Activated naive CD8-positive, alpha-beta T cell (primary cell): ENCODE measurements around the gene U2AF2.

Experiments used
- H3K27ac Mint-ChIP-seq: one replicate; pipeline ENCODE4 v1.8.0; 2021; ENCODE audit warnings: mixed read lengths
- H3K27me3 Mint-ChIP-seq: one replicate; pipeline ENCODE4 v1.8.0; 2021; ENCODE audit warnings: mixed read lengths
- H3K36me3 Mint-ChIP-seq: one replicate; pipeline ENCODE4 v1.8.0; 2021; ENCODE audit warnings: mixed read lengths
- H3K4me1 Mint-ChIP-seq: one replicate; pipeline ENCODE4 v1.8.0; 2021; ENCODE audit warnings: low read depth, mixed read lengths
- H3K4me3 Mint-ChIP-seq: one replicate; pipeline ENCODE4 v1.8.0; 2021; ENCODE audit warnings: mild to moderate bottlenecking, mixed read lengths
- H3K9me3 Mint-ChIP-seq: one replicate; pipeline ENCODE4 v1.8.0; 2021; ENCODE audit warnings: low read depth, mixed read lengths

Gene U2AF2

DNA sequence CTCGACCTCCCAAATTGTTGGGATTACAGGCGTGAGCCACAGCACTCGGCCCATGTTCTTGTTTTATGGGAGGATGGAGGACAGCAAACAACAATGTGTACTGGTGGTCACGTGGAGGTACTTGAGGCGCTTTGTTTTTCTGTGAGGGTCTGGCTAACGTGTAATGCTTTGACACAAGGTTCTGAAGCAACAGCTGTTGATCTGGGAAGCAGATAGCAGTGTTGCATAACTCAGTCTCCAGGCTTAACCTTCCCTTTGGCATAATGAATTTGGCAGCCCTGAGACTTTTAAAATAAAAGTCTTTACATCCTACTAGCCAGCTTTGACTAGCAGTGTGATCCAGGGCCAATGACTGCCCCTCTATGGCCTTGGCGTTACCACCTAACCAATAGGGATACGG lies 21.0 kb upstream of the U2AF2 start:
- Mint-ChIP-seq H3K36me3 (peaks cover 11% of the 10 kb centered on the region), H3K27ac (no peak overlapping the region), H3K4me3 (peak overlapping the region; percentile 98), H3K27me3 (no peaks in the 10 kb centered on the region), H3K4me1 (peaks cover 46% of the 10 kb centered on the region), H3K9me3 (no peaks in the 10 kb centered on the region)

DNA sequence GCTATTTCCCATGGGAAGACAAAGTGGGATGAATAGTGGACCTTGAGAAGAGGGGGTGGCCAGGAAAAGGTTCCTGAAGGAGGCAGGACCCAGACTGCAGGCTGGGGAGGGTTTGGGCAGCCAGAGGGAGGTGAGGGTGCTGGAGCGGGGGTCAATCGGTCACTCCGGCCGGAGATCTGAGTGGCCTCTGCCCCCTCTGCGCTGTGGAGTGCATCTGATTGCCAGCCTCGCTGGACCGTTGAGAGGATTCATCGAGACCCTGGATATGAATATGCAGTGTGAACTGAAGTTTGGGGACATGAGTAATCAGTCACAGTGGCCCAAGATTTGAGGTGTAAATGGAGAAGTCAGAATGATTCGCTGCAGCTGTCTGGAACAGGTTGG lies 19.5 kb upstream of the U2AF2 start:
- Mint-ChIP-seq H3K4me1 (peaks cover 54% of the 10 kb centered on the region), H3K4me3 (peak overlapping the region; percentile 98), H3K36me3 (peaks cover 13% of the 10 kb centered on the region), H3K9me3 (no peaks in the 10 kb centered on the region), H3K27ac (peak overlapping the region; percentile 100), H3K27me3 (no peaks in the 10 kb centered on the region)

DNA sequence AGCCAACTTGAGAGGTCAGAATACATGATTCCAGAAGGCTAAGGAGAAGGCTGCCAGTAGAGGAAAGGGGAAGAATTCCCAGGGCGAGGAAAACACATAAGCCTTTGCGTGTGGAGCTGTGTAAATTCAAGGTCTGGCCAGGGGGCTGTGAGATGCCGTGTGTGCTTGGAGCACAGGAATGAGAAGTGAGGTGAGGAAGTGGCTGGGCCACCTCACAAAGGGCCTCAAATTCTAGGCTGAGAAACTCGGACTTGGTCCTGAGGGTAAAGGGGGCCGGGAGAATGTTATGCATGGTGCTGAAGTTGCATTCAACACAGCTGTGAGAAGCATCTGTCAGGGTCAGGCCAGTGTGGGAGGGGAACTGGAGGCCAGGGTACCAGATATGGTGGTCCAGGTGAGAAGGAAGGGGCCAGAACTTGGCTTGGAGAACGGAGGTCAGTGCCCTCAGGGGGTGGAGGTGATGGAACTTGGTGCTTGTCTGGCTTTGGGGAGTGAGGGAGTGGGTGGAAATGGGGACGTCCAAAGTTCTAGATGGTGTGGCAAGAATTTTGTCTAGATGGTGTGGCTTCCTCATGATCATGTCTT lies 18.9 kb upstream of the U2AF2 start:
- Mint-ChIP-seq H3K9me3 (no peaks in the 10 kb centered on the region), H3K36me3 (peaks cover 13% of the 10 kb centered on the region), H3K27me3 (no peaks in the 10 kb centered on the region), H3K4me3 (peak overlapping the region; percentile 98), H3K27ac (peak overlapping the region; percentile 100), H3K4me1 (peaks cover 57% of the 10 kb centered on the region)

DNA sequence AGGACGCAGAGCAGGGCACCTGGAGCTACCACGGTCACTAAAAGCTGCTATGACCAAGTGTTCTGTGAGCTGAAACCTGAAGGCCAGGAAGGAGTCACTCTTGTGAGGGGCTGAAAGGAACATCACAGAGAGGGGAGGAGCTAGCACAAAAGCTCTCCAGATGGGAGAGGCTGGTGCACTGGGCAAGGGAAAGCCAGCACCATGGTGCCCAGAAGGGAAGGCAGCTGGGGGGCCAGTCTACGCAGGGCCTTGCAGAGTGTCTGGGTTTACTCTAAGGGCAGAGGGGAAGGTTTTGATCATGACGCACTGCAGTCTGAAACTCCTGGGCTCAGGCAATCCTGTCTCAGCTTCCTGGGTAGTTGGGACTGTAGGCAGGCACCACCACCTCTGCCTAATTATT lies 18.1 kb upstream of the U2AF2 start:
- Mint-ChIP-seq H3K4me1 (peaks cover 54% of the 10 kb centered on the region), H3K27me3 (no peaks in the 10 kb centered on the region), H3K27ac (peak overlapping the region; percentile 100), H3K4me3 (peak overlapping the region; percentile 98), H3K36me3 (peaks cover 13% of the 10 kb centered on the region), H3K9me3 (no peaks in the 10 kb centered on the region)

DNA sequence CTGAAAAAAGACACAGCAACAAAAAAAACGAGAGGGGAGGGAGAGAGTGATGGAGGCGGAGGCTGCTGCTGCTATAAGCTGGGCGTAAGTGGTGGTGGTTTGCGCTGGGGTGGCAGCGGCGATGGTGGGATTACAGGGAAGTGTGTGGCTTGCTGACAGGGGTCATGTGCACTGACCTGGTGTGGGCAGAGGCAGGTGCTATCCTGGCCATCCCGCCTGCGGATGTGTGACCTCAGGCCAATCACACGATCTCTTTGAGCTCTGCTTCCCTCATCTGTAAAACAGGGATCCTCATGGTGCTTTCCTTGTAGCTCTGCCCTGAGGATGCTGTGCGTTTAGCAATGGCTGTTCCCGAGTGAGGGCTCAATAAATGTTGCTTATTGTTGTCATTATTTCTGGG lies 17.3 kb upstream of the U2AF2 start:
- Mint-ChIP-seq H3K27ac (peak overlapping the region; percentile 61), H3K27me3 (no peaks in the 10 kb centered on the region), H3K4me3 (peak overlapping the region; percentile 57), H3K36me3 (peaks cover 13% of the 10 kb centered on the region), H3K9me3 (no peaks in the 10 kb centered on the region), H3K4me1 (peaks cover 51% of the 10 kb centered on the region)

DNA sequence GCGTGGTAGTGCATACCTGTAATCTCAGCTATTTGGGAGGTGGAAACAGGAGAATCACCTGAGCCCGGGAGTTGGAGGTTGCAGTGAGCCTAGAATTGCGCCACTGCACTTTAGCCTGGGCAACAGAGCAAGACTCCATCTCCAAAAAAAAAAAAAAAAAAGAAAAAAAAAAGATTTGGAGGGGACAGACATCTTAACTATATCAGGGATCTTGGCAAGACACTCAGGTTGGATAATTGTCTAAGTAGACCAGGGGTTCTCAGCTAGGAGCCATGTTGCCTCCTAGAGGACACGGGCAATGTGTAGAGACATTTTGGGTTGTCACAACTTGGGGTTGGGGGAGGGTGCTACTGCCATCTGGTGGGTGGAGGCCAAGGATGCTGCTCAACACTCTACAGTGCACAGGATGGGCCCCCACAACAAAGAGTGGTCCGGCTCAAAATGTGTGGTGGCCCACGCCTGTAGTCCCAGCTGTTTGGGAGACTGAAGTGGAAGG lies 15.9 kb upstream of the U2AF2 start:
- H3K27ac Mint-ChIP-seq, result peak overlapping the region; percentile 41
- peak overlapping the region; percentile 65 for H3K4me3 Mint-ChIP-seq
- no peaks in the 10 kb centered on the region for H3K9me3 Mint-ChIP-seq
- H3K4me1 Mint-ChIP-seq, result peaks cover 59% of the 10 kb centered on the region
- no peaks in the 10 kb centered on the region for H3K27me3 Mint-ChIP-seq
- H3K36me3 Mint-ChIP-seq, result peaks cover 13% of the 10 kb centered on the region

DNA sequence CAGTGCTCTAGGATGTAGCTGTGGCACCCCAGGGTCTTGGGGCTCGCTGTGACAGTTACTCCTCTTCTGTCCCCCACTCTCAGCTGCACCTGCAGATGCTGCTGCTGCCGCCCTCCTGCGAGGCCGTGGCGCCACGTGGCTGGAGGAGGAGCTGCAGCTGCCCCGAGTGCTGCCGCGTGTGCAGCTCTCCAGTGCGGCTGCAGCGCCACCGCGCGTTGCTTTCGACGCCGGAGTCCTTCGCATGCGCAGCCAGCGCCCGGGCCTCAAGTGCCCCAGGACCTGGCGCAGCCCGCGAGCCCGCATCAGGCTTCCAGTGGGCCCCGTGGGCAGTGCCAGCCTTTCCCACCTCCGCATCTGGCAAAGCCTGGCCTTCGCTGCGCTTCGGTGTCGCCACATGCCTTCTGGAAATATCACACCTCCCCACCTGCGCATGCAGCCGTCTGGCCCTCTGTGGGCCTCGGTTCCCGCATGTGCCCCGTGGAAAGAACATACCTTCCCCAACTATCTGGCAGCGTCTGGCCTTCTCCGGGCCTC lies 14.7 kb upstream of the U2AF2 start:
- Mint-ChIP-seq H3K36me3 (peaks cover 8% of the 10 kb centered on the region), H3K27me3 (no peaks in the 10 kb centered on the region), H3K9me3 (no peaks in the 10 kb centered on the region), H3K4me3 (peak overlapping the region; percentile 84), H3K27ac (peak overlapping the region; percentile 90), H3K4me1 (peaks cover 54% of the 10 kb centered on the region)

DNA sequence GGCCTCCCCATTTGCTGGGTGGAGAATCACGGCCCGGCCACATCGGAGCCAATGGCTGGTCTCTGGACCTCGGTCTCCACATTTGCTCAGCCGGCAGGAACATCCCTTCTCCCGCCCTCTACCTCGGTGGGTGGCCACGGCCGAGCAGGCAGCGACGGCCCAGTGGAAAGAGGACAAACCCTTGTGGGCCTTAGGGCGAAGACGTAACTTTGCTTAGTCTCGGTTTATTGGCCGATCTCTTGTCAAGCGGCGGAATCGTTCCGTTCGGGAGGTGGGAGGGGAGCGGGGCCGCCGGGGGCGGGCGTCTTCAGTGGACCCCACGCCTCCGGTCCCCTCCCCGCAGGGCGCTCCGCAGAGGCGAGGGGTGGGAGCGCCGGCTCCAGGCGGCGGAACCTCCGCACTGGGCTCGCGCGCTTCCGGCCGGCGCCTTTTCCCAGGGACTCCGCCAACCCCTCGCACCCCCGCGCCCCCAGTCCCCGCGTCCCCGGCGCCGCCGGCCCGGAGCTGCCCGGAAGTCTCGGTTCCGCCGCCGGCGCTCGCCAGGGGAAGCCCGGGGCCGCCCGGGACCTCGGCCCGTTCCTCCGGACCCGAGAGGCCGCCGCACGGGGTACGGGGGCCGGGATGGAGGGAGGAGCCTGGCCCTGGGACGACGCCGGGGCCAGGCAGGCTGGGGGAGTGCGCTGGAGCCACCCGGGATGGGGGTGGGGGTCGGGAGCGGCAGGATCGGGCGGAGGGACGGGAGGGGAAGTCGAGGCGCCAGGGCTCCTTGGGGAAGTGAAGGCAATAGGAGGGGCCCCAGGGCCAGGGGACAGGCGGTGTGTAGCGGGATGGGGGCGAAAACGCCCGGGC lies 14.0 kb upstream of the U2AF2 start, which contains the start of gene ZNF580:
Gene ZNF580 (plus strand): TSS at position 426 of the 849 bp plus-strand sequence. CDS start 1,507 bp downstream, outside the sequence.
- Mint-ChIP-seq H3K4me3 (peak within 1 kb of the TSS; percentile 96), H3K9me3 (no peaks in the 10 kb centered on the region), H3K36me3 (peaks cover 8% of the 10 kb centered on the region), H3K4me1 (peaks cover 56% of the 10 kb centered on the region), H3K27ac (peak within 1 kb of the TSS; percentile 90), H3K27me3 (no peaks in the 10 kb centered on the region)

DNA sequence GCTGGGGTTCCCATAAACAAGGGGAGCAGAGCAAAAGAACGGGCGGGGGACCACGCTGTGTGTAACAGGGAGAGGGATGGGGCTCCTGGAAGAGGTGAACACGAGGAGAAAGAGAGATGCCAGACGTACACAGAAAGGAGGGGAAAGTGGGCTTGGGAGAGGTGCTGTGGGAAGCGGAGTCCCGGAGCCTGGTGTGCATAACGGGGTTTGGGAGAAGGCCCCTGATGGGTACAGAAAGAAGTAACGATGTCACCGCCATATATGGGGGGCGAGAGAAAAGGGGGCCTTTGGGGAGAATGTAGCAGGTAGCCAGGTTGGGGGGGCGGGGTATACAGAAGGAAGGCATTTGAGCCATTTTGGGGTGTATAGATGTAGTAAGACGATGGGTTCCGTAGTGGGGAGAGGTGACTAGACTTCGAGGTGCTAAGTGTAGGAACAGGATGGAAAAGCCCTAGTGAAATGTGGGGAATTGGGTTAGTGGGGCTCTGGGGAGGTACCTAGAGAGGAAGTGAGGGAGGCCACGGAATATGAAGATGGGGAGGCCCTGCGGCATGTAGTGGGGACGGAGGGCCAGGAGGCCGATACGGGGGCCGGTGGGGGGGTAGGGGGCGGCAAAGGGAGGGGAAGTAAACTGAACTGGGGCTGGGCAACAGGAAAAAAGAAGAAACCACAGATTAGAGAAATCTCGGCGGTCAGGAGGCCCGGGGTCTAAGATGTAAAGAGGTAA lies 13.2 kb upstream of the U2AF2 start:
- peaks cover 48% of the 10 kb centered on the region for H3K4me1 Mint-ChIP-seq
- H3K27ac Mint-ChIP-seq, result peak overlapping the region; percentile 83
- H3K4me3 Mint-ChIP-seq, result peak overlapping the region; percentile 96
- peaks cover 6% of the 10 kb centered on the region for H3K36me3 Mint-ChIP-seq
- no peaks in the 10 kb centered on the region for H3K9me3 Mint-ChIP-seq
- no peaks in the 10 kb centered on the region for H3K27me3 Mint-ChIP-seq

DNA sequence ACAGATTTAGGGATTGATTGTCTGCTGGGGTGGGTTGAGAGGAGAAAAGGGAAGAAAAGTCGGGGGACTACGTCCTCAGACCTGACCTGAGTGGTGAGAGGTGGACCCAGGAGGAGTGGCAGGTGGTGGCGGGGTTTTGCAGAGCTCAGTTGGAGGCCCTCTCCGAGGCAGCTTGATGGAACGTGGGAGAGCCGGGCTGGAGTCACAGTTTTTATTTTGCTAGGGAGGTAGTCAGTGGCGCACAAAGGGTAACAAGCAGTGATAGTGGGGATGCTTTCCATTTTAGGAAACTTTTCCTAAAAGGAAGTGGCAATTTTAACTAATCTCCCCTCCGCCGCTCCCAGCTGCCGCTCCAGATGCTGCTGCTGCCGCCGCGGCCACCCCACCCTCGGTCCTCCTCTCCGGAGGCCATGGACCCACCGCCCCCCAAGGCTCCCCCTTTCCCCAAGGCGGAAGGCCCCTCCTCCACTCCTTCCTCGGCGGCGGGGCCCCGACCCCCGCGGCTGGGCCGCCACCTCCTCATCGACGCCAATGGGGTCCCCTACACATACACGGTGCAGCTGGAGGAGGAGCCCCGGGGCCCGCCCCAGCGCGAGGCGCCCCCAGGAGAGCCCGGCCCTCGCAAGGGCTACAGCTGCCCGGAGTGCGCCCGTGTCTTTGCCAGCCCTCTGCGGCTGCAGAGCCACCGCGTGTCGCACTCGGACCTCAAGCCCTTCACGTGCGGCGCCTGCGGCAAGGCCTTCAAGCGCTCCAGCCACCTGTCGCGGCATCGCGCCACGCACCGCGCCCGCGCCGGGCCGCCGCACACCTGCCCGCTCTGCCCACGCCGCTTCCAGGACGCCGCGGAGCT lies 12.5 kb upstream of the U2AF2 start:
- peak overlapping the region; percentile 97 for H3K4me3 Mint-ChIP-seq
- H3K36me3 Mint-ChIP-seq, result peaks cover 6% of the 10 kb centered on the region
- no peaks in the 10 kb centered on the region for H3K27me3 Mint-ChIP-seq
- H3K4me1 Mint-ChIP-seq, result peaks cover 47% of the 10 kb centered on the region
- H3K9me3 Mint-ChIP-seq, result no peaks in the 10 kb centered on the region
- H3K27ac Mint-ChIP-seq, result peak overlapping the region; percentile 100

DNA sequence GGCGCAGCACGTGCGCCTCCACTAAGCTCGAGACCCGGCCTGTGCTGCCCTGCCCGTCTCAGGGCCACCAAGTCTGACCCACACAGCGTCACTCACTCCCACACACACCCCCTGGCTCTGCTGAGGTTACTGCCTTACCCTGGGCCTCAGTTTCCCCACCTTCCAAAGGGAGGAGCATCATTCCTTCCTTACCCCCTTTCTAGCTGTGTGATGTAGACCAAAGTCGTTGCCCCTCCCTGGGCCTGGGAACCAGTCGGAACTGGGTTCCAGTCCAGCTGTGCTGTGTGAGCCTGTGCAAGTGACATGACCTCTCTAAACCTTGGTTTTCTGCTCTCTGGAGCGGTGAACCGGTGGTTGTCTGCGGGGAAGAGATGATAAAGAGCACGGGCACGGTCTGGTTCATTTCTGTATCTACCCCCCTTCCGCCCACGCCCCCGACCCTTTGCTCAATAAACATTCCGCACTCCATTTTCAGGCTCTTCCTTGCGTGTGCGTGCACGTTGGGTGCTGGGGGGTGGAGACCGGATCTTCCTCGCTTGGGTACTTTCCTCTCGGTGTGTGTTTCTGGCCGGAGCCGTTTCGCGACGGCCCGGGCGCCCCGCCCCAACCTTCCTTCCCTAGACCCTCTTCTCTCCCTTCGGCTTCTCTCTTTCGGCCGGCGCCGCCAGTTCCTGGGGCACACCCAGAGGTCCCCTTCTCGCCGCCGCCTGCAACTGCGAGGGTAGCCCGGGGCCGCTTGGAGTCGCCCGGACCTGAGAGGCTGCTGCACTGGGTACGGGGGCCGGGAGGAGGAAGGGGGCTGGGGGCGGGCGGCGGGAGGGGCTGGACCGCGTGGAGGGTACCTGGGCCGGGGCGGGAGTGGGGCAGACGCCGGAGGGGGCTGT lies 11.6 kb upstream of the U2AF2 start, which contains the start of gene ZNF581:
Gene ZNF581 (plus strand): TSS at position 647 of the 884 bp plus-strand sequence. CDS start 923 bp downstream, outside the sequence.
- Mint-ChIP-seq H3K27me3 (no peaks in the 10 kb centered on the region), H3K9me3 (no peaks in the 10 kb centered on the region), H3K36me3 (peaks cover 2% of the 10 kb centered on the region), H3K4me1 (peaks cover 42% of the 10 kb centered on the region), H3K4me3 (peak within 1 kb of the TSS; percentile 97), H3K27ac (peak within 1 kb of the TSS; percentile 100)

DNA sequence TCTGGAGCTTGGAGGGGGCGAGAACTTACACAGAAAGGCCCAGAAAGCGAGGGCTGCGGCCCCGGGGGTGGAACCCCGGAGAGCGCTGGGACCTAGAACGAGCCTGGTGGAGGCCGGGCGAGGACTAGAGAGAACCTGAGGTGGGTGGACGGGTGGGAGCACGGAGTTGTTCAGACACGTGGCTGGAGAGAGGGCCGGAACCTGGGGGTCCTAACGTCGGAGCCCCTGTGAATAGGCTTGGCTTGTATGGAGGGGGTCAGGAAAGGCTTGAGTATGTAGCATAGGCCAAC lies 11.0 kb upstream of the U2AF2 start:
- Mint-ChIP-seq H3K9me3 (no peaks in the 10 kb centered on the region), H3K36me3 (peaks cover 2% of the 10 kb centered on the region), H3K4me1 (peaks cover 43% of the 10 kb centered on the region), H3K27me3 (no peaks in the 10 kb centered on the region), H3K27ac (peak overlapping the region; percentile 95), H3K4me3 (peak overlapping the region; percentile 97)

DNA sequence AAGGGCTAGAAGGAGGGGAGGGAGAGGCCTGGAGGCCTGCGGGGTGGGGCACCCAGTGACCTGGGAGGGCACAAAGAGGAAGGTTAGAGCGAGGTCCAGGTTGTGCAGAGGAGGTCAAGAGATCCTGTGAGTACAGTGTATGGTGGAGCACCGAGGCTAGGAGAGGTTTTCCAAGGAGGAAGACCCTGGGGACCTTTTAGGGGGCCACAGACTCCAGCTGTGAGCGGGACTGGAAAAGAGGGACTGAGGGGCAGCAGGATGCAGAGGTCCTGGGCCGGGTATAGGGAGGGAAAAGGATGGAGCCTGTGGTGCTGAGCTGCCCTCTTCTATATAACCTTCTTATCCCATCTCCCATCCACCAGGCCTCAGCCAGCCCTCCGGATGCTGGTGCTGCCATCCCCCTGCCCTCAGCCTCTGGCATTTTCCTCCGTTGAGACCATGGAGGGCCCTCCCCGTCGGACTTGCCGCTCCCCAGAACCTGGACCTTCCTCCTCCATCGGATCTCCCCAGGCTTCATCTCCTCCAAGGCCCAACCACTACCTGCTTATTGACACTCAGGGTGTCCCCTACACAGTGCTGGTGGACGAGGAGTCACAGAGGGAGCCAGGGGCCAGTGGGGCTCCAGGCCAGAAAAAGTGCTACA lies 10.5 kb upstream of the U2AF2 start:
- H3K36me3 Mint-ChIP-seq, result no peaks in the 10 kb centered on the region
- H3K9me3 Mint-ChIP-seq, result no peaks in the 10 kb centered on the region
- H3K27me3 Mint-ChIP-seq, result no peaks in the 10 kb centered on the region
- peak overlapping the region; percentile 97 for H3K4me3 Mint-ChIP-seq
- H3K27ac Mint-ChIP-seq, result peak overlapping the region; percentile 95
- peaks cover 41% of the 10 kb centered on the region for H3K4me1 Mint-ChIP-seq
